ENCODE data around the gene EDA.

DNA sequence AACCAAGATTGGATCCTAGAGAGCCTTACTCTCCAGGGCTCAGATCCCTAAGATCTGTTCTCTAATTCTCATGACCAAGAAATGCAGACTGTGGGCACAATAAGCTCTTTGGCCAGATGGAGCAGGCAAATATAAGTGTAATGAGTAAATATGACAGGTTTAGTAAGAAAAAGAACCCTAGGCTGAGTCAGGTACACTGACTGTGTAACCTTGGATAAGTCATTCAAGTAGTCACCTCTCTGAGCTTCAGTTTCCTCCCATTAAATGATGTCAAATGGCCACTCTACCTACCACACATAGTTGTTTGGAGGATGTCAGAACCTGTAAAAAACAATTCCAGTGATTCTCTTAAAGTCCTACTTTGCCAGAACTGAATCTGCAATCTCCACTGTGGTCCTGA, 8.3 kb upstream of the EDA start:
- TF ChIP-seq CTCF (IDR thresholded peaks at IDR 0.05; ENCODE audit: low read length) = no peak
- no peak for TF ChIP-seq EZH2 (optimal IDR thresholded peaks at IDR 0.05; ENCODE audit: low read depth, low read length)
- no peak for TF ChIP-seq EZH2phosphoT487 (IDR thresholded peaks at IDR 0.05; ENCODE audit: low read length)
